GM23248 (cell line): ENCODE data around the gene SYTL4. TPM values are rescaled to one million over a fixed set of nuclear protein-coding genes. Genes with fewer than 3 reads are reported as not detected.

Experiments used
- DNase-seq: peaks from one replicate; pipeline ENCODE4 v3.0.0-alpha.2; 2015
- H2AFZ ChIP-seq: fragments of 200-600 bp; sonication (generic); 2 replicates; pipeline ENCODE4 v1.6.1; 2016; ENCODE audit warnings: antibody characterized with exemption
- H3F3A ChIP-seq: fragments of 200-600 bp; sonication (generic); 2 replicates; pipeline ENCODE4 v1.6.1; 2016; ENCODE audit warnings: mild to moderate bottlenecking, antibody characterized with exemption, mixed run types; ENCODE audit not compliant: insufficient read depth
- H3K27ac ChIP-seq: fragments of 200-600 bp; sonication (generic); 2 replicates; pipeline ENCODE4 v1.5.1; 2016; ENCODE audit warnings: mild to moderate bottlenecking
- H3K27me3 ChIP-seq: fragments of 200-600 bp; sonication (generic); replicated peaks from 2 replicates; pipeline ENCODE4 v1.6.1; 2016; ENCODE audit warnings: mild to moderate bottlenecking; ENCODE audit not compliant: insufficient read depth
- H3K36me3 ChIP-seq: fragments of 200-600 bp; sonication (generic); 2 replicates; pipeline ENCODE4 v1.6.1; 2016; ENCODE audit warnings: low read depth, mild to moderate bottlenecking
- H3K4me1 ChIP-seq: fragments of 200-600 bp; sonication (generic); 2 replicates; pipeline ENCODE4 v1.6.1; 2016; ENCODE audit warnings: mild to moderate bottlenecking; ENCODE audit not compliant: insufficient read depth
- H3K4me2 ChIP-seq: fragments of 200-600 bp; sonication (generic); one replicate; pipeline ENCODE4 v1.6.1; 2016; ENCODE audit warnings: mild to moderate bottlenecking; ENCODE audit not compliant: unreplicated experiment
- H3K4me3 ChIP-seq: fragments of 200-600 bp; sonication (generic); 2 replicates; pipeline ENCODE4 v1.5.1; 2016; ENCODE audit warnings: mild to moderate bottlenecking
- H3K79me2 ChIP-seq: fragments of 200-600 bp; sonication (generic); 2 replicates; pipeline ENCODE4 v1.6.1; 2016; ENCODE audit warnings: mild to moderate bottlenecking; ENCODE audit not compliant: insufficient read depth
- H3K9ac ChIP-seq: fragments of 200-600 bp; sonication (generic); 2 replicates; pipeline ENCODE4 v1.6.1; 2016; ENCODE audit warnings: mild to moderate bottlenecking
- H3K9me2 ChIP-seq: fragments of 200-600 bp; sonication (generic); 2 replicates; pipeline ENCODE4 v1.6.1; 2016; ENCODE audit warnings: mixed run types, mild to moderate bottlenecking, moderate library complexity; ENCODE audit not compliant: insufficient read depth
- H3K9me3 ChIP-seq: fragments of 200-600 bp; sonication (generic); one replicate; pipeline ENCODE4 v1.6.1; 2017; ENCODE audit warnings: low read depth
- H4K20me1 ChIP-seq: fragments of 200-600 bp; sonication (generic); 2 replicates; pipeline ENCODE4 v1.6.0; 2016; ENCODE audit not compliant: insufficient read depth
- EZH2 ChIP-seq: fragments of 200-600 bp; sonication (generic); IDR thresholded peaks from 2 replicates; pipeline ENCODE4 v1.6.1; 2018; ENCODE audit warnings: antibody characterized with exemption, mild to moderate bottlenecking; ENCODE audit not compliant: insufficient read depth, poor library complexity, severe bottlenecking
- EZH2phosphoT487 ChIP-seq: fragments of 200-600 bp; sonication (generic); IDR thresholded peaks from 2 replicates; pipeline ENCODE4 v1.6.1; 2018; ENCODE audit warnings: antibody characterized with exemption, moderate library complexity, mild to moderate bottlenecking, low read depth; ENCODE audit not compliant: insufficient read depth
- WGBS, 2 experiments: methylation state at CpG; one replicate each; pipeline ENCODE4 v1.1.6; 2015 to 2017; ENCODE audit warnings: low lambda C conversion rate in 2 of 2, low coverage in 1 of 2; ENCODE audit errors: missing lambda C conversion rate in 2 of 2; 5-methylcytosine and 5-hydroxymethylcytosine counted together
- in situ Hi-C: fragments of 300-500 bp; cut with MboI; formaldehyde crosslinking; loops from 2 replicates; pipeline ENCODE4 v1.15.0; 2020
- polyA plus RNA-seq: library from polyadenylated mRNA; unstranded; fragments of >200 nt; fragmentation: Nextera tagmentation; extraction: Ambion mirVana; gene quantifications from 2 replicates; pipeline ENCODE4 v1.2.1, GENCODE V29; 2016
- total RNA-seq: library from RNA; depleted of rRNA; stranded (reverse); fragments of >200 nt; shearing (Covaris generic); gene quantifications from 2 replicates; pipeline ENCODE4 v1.2.3, GENCODE V29; 2014

The SYTL4 gene
- total and polyA plus RNA-seq, 2 experiments from 2014 or later: 1.6 to 3.2 TPM

GRCh38 chrX:100642290-100642689 is 89.6 kb downstream of the SYTL4 start:
- no peak for DNase-seq
- Histone ChIP-seq H3K4me1 (peaks cover 27% of the 10 kb centered on the region), H3K9me3 (no peaks in the 10 kb centered on the region), H3K9ac (no peak overlapping the region), H3F3A (peaks cover 30% of the 10 kb centered on the region), H3K9me2 (no peaks in the 10 kb centered on the region), H2AFZ (no peak overlapping the region), H3K4me2 (no peak overlapping the region), H3K4me3 (no peak overlapping the region), H3K27me3 (no peaks in the 10 kb centered on the region), H3K79me2 (0 out of 2 replicates have a peak, but pooled peaks cover 19% of the 10 kb centered on the region), H3K27ac (no peak overlapping the region), H4K20me1 (no peaks in the 10 kb centered on the region), H3K36me3 (no peaks in the 10 kb centered on the region)
- in situ Hi-C loops: no loop called here
- TF ChIP-seq EZH2 (no peak), EZH2phosphoT487 (no peak)
- 95 to 100% methylated on average over 3 of the region's 3 CpGs for WGBS, 2 experiments

GRCh38 chrX:100636321-100636991 is 95.5 kb downstream of the SYTL4 start, which contains the start of gene TSPAN6:
TSS of gene TSPAN6 (minus strand) at chrX:100636806. CDS start at chrX:100636694, 112 bp downstream.
- TF ChIP-seq EZH2: no peak
- TF ChIP-seq EZH2phosphoT487: no peak
- no peaks in the 10 kb centered on the region for H3K79me2 ChIP-seq
- no peaks in the 10 kb centered on the region; the same call in 1 of the 2 replicates for H3K4me1 ChIP-seq
- in situ Hi-C loops: no loop called here
- peak; percentile 87 for DNase-seq
- no peaks in the 10 kb centered on the region for H3F3A ChIP-seq
- H3K9me2 ChIP-seq: no peaks in the 10 kb centered on the region
- no peaks in the 10 kb centered on the region for H3K36me3 ChIP-seq
- peak within 1 kb of the TSS; percentile 58; the same call in 1 of the 2 replicates for H3K27ac ChIP-seq
- H4K20me1 ChIP-seq: no peaks in the 10 kb centered on the region
- peak within 1 kb of the TSS; percentile 96 for H2AFZ ChIP-seq
- peak within 1 kb of the TSS; percentile 94 for H3K9ac ChIP-seq
- no peaks in the 10 kb centered on the region for H3K27me3 ChIP-seq
- peak within 1 kb of the TSS; percentile 93 for H3K4me3 ChIP-seq
- peak within 1 kb of the TSS; percentile 80 for H3K4me2 ChIP-seq
- 1% methylated on average over 24 to 44 of the region's 51 CpGs for WGBS, 2 experiments
- no peaks in the 10 kb centered on the region for H3K9me3 ChIP-seq

GRCh38 chrX:100635989-100636320 is 96.0 kb downstream of the SYTL4 start:
- Histone ChIP-seq H4K20me1 (no peaks in the 10 kb centered on the region), H3K9me2 (no peaks in the 10 kb centered on the region), H3F3A (no peaks in the 10 kb centered on the region), H3K79me2 (no peaks in the 10 kb centered on the region), H3K9me3 (no peaks in the 10 kb centered on the region), H3K9ac (peak overlapping the region; percentile 94), H3K4me3 (peak overlapping the region; percentile 93), H3K27ac (no peak overlapping the region), H3K4me2 (peak overlapping the region; percentile 80), H3K4me1 (no peaks in the 10 kb centered on the region; the same call in 1 of the 2 replicates), H2AFZ (peak overlapping the region; percentile 96), H3K27me3 (no peaks in the 10 kb centered on the region), H3K36me3 (no peaks in the 10 kb centered on the region)
- in situ Hi-C loops: no loop called here
- WGBS, 2 experiments: 15 to 19% methylated on average over 5 to 8 of the region's 8 CpGs
- no peak for DNase-seq
- no peak for TF ChIP-seq EZH2
- no peak for TF ChIP-seq EZH2phosphoT487

- H3K9ac ChIP-seq: no peak overlapping the region
Measured at GRCh38 chrX:100635040-100635439, 96.9 kb downstream of the SYTL4 start.

More at GRCh38 chrX:100635040-100635439, 96.9 kb downstream of the SYTL4 start:
- no peak for DNase-seq
- Histone ChIP-seq H3K9me2 (no peaks in the 10 kb centered on the region), H3K4me1 (no peaks in the 10 kb centered on the region; the same call in 1 of the 2 replicates), H3K27me3 (no peaks in the 10 kb centered on the region), H3K9me3 (no peaks in the 10 kb centered on the region), H2AFZ (no peak overlapping the region), H3F3A (no peaks in the 10 kb centered on the region), H3K27ac (no peak overlapping the region), H4K20me1 (no peaks in the 10 kb centered on the region), H3K79me2 (no peaks in the 10 kb centered on the region), H3K4me2 (no peak overlapping the region), H3K4me3 (no peak overlapping the region), H3K36me3 (no peaks in the 10 kb centered on the region)
- WGBS, 2 experiments: 94 to 95% methylated on average over 5 of the region's 5 CpGs
- TF ChIP-seq EZH2 (no peak), EZH2phosphoT487 (no peak)
- in situ Hi-C loops: no loop called here
